ENCODE measurements around the gene RNF8.

Gene RNF8

GRCh38 chr6:37381579-37381978 is 27.8 kb downstream of the RNF8 start:
- Histone ChIP-seq H3K9ac (ENCODE audit: low read length) (no peak overlapping the region), H3K36me3 (replicated peaks; ENCODE audit: low read depth, low read length) (peaks cover 36% of the 10 kb centered on the region), H4K20me1 (ENCODE audit: insufficient read depth, low read length) (no peaks in the 10 kb centered on the region), H3K27ac (ENCODE audit: low read length) (no peak overlapping the region), H3K27me3 (ENCODE audit: low read depth, low read length) (no peaks in the 10 kb centered on the region), H3K4me2 (ENCODE audit: low read length) (no peak overlapping the region), H3K9me3 (ENCODE audit: insufficient read depth, low read length) (no peaks in the 10 kb centered on the region), H3K79me2 (ENCODE audit: low read length) (no peaks in the 10 kb centered on the region), H2AFZ (ENCODE audit: low read depth, low read length) (no peak overlapping the region), H3K4me1 (ENCODE audit: low read length) (peaks cover 2% of the 10 kb centered on the region), H3K4me3 (ENCODE audit: low read length) (no peak overlapping the region)
- TF ChIP-seq CTCF (IDR thresholded peaks at IDR 0.05; ENCODE audit: low read depth, low read length) (peak; percentile 88), EZH2phosphoT487 (IDR thresholded peaks at IDR 0.05; ENCODE audit: low read depth) (no peak)

GRCh38 chr6:37382994-37383765 is 29.4 kb downstream of the RNF8 start:
- Histone ChIP-seq H3K9ac (ENCODE audit: low read length) (no peak overlapping the region), H3K4me2 (ENCODE audit: low read length) (no peak overlapping the region), H3K4me3 (ENCODE audit: low read length) (no peak overlapping the region), H3K27ac (ENCODE audit: low read length) (no peak overlapping the region), H3K36me3 (replicated peaks; ENCODE audit: low read depth, low read length) (peaks cover 40% of the 10 kb centered on the region), H3K4me1 (ENCODE audit: low read length) (no peaks in the 10 kb centered on the region), H4K20me1 (ENCODE audit: insufficient read depth, low read length) (no peaks in the 10 kb centered on the region), H3K79me2 (ENCODE audit: low read length) (no peaks in the 10 kb centered on the region), H3K9me3 (ENCODE audit: insufficient read depth, low read length) (no peaks in the 10 kb centered on the region), H2AFZ (ENCODE audit: low read depth, low read length) (no peak overlapping the region), H3K27me3 (ENCODE audit: low read depth, low read length) (no peaks in the 10 kb centered on the region)
- TF ChIP-seq EZH2phosphoT487 (IDR thresholded peaks at IDR 0.05; ENCODE audit: low read depth) (no peak), CTCF (IDR thresholded peaks at IDR 0.05; ENCODE audit: low read depth, low read length) (no peak)

GRCh38 chr6:37388578-37388977 is 34.8 kb downstream of the RNF8 start:
- H3K4me2 ChIP-seq (ENCODE audit: low read length), result no peak overlapping the region
- no peaks in the 10 kb centered on the region for H3K27me3 ChIP-seq (ENCODE audit: low read depth, low read length)
- peaks cover 51% of the 10 kb centered on the region for H3K36me3 ChIP-seq (replicated peaks; ENCODE audit: low read depth, low read length)
- H4K20me1 ChIP-seq (ENCODE audit: insufficient read depth, low read length), result no peaks in the 10 kb centered on the region
- 0 out of 2 replicates have a peak, but pooled peaks cover 5% of the 10 kb centered on the region for H3K4me1 ChIP-seq (ENCODE audit: low read length)
- H2AFZ ChIP-seq (ENCODE audit: low read depth, low read length), result no peak overlapping the region
- no peaks in the 10 kb centered on the region for H3K79me2 ChIP-seq (ENCODE audit: low read length)
- TF ChIP-seq CTCF (IDR thresholded peaks at IDR 0.05; ENCODE audit: low read depth, low read length) (no peak), EZH2phosphoT487 (IDR thresholded peaks at IDR 0.05; ENCODE audit: low read depth) (no peak)
- no peak overlapping the region for H3K9ac ChIP-seq (ENCODE audit: low read length)
- H3K4me3 ChIP-seq (ENCODE audit: low read length), result no peak overlapping the region
- H3K9me3 ChIP-seq (ENCODE audit: insufficient read depth, low read length), result no peaks in the 10 kb centered on the region
- H3K27ac ChIP-seq (ENCODE audit: low read length), result no peak overlapping the region

GRCh38 chr6:37389857-37390256 is 36.1 kb downstream of the RNF8 start:
- no peak for TF ChIP-seq EZH2phosphoT487 (IDR thresholded peaks at IDR 0.05; ENCODE audit: low read depth)
- no peak for TF ChIP-seq CTCF (IDR thresholded peaks at IDR 0.05; ENCODE audit: low read depth, low read length)
- H4K20me1 ChIP-seq (ENCODE audit: insufficient read depth, low read length), result no peaks in the 10 kb centered on the region
- no peak overlapping the region for H3K4me2 ChIP-seq (ENCODE audit: low read length)
- no peak overlapping the region for H3K27ac ChIP-seq (ENCODE audit: low read length)
- H3K36me3 ChIP-seq (replicated peaks; ENCODE audit: low read depth, low read length), result peaks cover 52% of the 10 kb centered on the region
- no peak overlapping the region for H2AFZ ChIP-seq (ENCODE audit: low read depth, low read length)
- H3K9me3 ChIP-seq (ENCODE audit: insufficient read depth, low read length), result no peaks in the 10 kb centered on the region
- H3K4me1 ChIP-seq (ENCODE audit: low read length), result 0 out of 2 replicates have a peak, but pooled peaks cover 5% of the 10 kb centered on the region
- H3K4me3 ChIP-seq (ENCODE audit: low read length), result no peak overlapping the region
- no peak overlapping the region for H3K9ac ChIP-seq (ENCODE audit: low read length)
- no peaks in the 10 kb centered on the region for H3K79me2 ChIP-seq (ENCODE audit: low read length)
- no peaks in the 10 kb centered on the region for H3K27me3 ChIP-seq (ENCODE audit: low read depth, low read length)

Measured in OCI-LY3 (cell line).